Measurements from ENCODE around the gene ABCA4.

Gene ABCA4

DNA sequence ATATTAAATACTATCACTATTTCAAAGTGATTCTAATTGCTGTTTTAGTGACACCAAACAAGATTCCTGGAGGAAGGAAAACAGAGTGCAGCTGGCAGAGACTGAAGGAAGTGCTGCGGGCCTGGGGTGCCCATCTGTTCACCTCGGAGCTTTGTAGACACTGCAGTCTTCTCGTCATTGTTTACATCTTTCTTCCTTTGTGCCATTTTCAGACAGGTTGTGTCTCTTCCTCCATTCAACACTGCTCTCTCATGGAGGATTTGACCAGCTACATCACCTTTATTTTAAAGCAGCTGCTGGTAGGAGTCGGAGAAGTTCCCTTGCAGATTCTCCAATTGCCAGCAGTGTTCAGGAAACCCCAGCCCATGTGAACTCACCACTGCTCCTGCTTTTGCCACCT, 37.3 kb downstream of the ABCA4 start:
- DNase-seq (ENCODE audit: low read depth in 3 of 3), result no peak

DNA sequence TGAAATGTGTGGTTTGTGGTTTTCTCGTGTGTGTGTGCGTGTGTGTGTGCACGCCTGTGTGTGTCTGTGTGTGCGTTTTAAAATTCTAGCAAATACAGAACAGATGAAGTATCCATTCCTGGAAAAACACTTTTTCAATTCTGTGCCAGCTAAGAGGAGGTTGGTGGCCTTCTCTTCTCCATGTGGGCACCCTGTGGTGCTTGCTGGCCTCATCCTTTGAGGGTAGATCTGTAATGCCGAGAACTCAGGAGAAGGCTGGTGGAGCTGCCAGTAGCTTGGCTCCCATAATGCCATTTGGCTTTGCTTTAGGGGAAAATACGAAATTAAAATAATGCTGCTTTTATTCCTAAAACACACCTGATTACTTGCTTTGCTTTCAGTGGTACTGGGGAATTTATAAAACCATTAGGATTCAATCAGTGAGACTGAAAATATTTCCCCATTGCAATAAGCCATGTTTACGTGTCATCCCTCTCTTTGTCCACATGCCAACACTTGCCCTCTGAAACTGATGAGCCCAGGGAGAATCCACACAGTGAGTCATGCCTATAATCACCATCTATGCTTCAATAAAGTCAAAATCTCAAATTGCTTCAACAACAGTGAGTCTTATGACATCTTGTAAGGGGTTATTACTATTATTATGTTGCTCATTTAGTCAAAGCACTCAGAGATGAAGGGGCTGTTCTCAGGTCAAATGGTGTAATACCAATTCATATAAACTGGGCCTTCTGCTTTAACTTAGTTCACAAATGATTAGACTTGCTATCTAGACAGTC, 39.2 kb downstream of the ABCA4 start:
- DNase-seq (ENCODE audit: low read depth in 3 of 3), result no peak

DNA sequence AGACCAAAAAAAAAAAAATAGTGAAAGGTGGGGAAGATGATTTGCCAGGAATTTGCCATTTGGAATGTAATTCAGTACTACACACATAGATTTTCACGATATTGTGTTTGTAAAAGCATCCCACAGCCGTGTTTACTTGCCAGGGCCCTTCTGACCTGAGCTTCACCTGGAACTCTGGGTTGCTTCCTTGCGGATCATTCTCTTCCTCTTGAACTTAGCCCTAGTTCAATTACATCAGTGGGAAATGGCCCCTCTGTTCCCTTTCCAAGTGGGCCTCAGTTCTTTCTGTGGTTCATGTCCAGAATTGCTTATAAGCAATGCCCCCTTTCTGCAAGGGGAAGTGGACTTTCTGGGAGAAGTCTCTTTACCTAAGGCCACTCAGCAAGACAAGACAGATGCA, 41.0 kb downstream of the ABCA4 start:
- no peak for DNase-seq (ENCODE audit: low read depth in 3 of 3)

DNA sequence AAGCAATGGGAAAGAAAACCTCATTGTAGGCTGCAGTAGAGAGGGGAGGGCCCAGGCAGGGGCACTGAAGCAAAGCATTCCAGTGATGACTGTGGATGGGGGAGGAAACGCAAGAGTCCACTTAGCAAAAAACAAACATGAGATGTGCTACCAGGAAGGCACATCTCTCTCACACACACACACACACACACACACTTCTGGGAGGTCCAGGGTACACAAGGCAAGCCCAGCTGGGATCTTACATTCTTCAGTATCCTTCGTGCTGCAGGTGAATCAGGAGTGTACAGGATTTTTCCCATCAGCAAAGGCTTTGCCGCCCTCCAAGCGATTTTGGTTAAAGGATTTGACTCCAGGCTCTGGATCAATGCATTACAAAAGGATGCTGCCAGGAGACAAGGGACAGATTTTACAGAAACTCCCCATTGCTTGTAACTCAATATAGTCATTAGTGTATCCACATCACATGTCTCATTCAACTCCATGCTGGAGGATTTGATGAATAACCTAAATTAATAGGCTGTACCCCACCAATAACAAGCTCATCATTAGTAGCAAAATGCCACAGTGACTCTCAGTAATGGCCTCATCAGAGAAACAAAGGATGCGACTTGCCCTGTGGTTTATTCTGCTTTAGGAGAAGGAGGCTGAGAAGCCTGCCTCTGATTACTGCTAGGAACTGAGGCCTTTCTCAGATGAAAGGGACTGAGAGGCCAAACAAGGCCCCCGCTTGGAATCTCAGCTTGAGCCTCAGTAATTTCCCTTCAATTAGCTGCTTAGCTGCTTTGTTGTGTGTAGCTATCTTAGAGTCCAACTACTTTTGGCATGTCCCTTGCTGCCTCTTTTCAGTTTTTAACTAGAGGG, 41.6 kb downstream of the ABCA4 start:
- no peak for DNase-seq (ENCODE audit: low read depth in 3 of 3)

- DNase-seq (ENCODE audit: low read depth in 3 of 3), result no peak
These were observed 48.0 kb downstream of the ABCA4 start for GRCh38 chr1:94072840-94073522.

GRCh38 chr1:94071976-94072375, 49.0 kb downstream of the ABCA4 start:
- DNase-seq (ENCODE audit: low read depth in 3 of 3), result no peak

DNA sequence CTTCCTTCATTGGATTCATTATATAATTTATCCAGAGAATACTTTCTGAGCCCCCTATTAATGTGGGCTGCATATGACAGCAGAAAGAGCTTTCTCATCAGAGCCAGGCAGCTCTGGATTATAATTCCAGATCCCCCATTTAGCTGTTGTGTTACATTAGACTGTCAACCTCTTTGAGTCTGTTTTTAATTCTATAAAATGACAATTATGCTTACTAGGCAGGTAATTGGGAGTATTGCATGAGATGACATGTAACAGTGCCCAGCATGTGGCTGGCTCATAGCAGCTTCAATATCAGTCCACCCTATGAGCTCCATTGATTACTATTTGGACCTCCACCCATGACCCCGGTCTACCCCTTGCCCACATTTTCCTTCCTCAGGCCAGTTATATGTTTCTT, 49.6 kb downstream of the ABCA4 start:
- DNase-seq (ENCODE audit: low read depth in 3 of 3), result no peak

DNA sequence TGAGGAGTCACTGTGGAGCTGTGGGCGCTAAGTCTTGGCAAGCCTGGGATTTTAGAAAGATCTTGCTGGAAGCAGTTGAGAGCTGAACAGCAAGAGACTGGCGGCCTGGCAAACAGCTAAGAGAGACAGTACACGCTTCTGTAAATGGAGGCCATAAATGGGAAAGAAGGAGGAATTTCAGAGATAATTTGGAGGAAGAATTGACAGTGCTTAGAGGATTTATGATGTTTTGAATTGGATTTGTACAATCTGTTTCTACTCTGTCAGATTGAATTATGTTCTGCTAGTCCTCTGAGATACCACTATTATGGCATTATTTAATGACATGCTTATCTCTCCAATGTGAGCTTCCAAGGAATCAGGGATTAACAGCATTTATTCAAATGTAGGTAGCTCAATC, 50.1 kb downstream of the ABCA4 start:
- no peak for DNase-seq (ENCODE audit: low read depth in 3 of 3)

DNA sequence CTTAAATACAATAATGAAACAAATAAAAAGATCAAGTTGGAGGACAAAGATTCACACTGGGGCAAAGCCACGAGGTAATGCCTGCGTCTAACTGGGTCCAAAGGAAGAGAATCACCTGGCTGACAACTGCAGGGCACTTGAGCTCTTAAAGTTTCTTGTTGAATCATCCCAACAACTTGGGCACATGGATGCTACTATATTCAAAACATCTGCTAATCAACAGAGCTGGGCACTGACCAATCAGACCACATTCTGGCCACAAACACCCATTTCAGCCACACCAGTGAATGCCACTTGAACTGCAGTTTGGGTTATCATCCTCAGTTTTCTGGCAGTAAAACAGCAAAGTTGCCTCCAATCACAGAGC, 51.0 kb downstream of the ABCA4 start:
- no peak for DNase-seq (ENCODE audit: low read depth in 3 of 3)

GRCh38 chr1:94068999-94069918, 51.7 kb downstream of the ABCA4 start:
- DNase-seq (ENCODE audit: low read depth in 3 of 3), result no peak

- no peak for DNase-seq (ENCODE audit: low read depth in 3 of 3)
These were observed 52.6 kb downstream of the ABCA4 start for GRCh38 chr1:94068096-94068998.

- DNase-seq (ENCODE audit: low read depth in 3 of 3), result no peak
These were observed 53.8 kb downstream of the ABCA4 start for GRCh38 chr1:94067196-94067595.

DNA sequence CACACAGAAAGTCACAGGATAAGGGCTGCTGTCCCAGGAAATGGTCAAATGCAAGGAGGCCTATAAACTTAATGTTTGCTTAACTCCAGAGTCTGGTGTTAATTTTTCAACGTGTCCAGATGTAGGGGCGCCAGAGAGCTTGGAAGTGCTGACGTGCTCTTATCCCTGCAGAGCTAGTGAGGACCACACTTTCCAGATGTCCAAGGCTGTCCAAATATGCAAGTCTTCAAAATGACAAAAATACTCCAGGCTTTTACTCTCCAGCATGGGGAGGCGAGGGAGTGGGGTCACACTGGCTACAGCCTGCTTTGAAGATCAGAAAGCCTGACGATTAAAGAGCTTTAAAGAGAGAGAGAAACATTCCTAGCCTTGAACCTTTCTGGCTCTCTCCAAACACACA, 57.6 kb downstream of the ABCA4 start:
- DNase-seq (ENCODE audit: low read depth in 3 of 3), result no peak

GRCh38 chr1:94061513-94062443, 59.2 kb downstream of the ABCA4 start:
- DNase-seq (ENCODE audit: low read depth in 3 of 3), result peak in 1 of 3 experiments; percentile 11

- DNase-seq (ENCODE audit: low read depth in 3 of 3), result no peak
These were observed 60.2 kb downstream of the ABCA4 start for GRCh38 chr1:94060720-94061119.

- no peak for DNase-seq (ENCODE audit: low read depth in 3 of 3)
These were observed 62.2 kb downstream of the ABCA4 start for GRCh38 chr1:94058766-94059165.

- DNase-seq (ENCODE audit: low read depth in 3 of 3), result no peak
These were observed 64.0 kb downstream of the ABCA4 start for GRCh38 chr1:94056996-94057395.

DNA sequence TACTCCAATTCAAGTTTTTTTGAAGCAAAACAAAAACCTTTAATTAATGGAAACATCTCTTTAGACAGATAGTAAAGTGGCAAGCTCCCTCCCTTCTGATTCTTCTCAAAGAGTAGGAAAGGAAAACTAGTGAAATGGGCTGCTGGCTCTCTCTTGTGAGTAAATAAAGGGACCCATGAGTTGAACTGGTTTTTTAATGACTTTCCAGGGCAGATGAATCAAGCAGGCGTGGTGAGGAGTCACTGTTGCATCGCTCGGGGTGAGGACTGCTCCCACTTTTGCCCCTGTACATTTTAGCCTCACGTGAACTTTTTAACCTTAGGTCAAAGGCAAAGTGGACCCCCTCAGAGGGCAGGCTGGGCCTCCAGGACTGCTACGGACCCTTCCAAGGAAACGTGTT, 64.8 kb downstream of the ABCA4 start:
- DNase-seq (ENCODE audit: low read depth in 3 of 3), result no peak

DNA sequence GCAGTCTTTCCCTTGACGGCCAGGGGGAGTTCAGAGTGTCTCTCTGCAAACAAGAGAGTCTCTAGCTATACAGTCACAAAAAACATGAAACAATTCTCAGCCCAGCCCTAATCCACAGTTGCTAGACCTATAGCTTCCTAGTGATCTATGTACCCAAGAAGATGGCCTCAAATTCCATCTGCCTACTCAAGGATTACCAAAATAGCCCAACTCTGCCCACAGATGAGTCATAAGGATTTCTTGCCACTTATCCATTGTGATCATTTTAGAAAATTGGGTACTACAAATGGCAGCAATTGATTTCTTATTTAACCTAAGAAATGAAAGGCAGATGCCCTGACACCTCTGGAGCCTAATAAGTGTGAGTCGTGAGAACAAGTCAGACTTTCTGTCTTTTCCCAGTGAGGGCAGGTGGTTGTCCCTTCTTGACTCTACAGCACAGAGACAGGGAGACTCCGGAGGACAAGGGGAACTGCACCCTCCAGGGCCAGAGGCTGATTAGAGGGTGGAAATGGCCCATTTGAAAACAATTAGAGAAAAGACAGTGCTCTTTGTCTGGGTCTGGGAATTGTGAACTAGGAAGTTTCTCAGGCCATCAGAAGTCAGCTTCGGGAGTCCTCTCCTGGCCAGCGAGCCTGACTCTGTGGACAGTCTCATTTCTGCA, 65.4 kb downstream of the ABCA4 start:
- no peak for DNase-seq (ENCODE audit: low read depth in 3 of 3)

Data from stimulated activated CD4-positive, alpha-beta T cell treated with anti-CD3 and anti-CD28 coated beads, TNF-alpha, amount 100 ng/mL, for 24 hours (primary cell).